Left ventricle myocardium inferior (tissue), 1 donor: ENCODE measurements around the gene ZNF205. TPM values are rescaled to one million over a fixed set of nuclear protein-coding genes. Genes with fewer than 3 reads are reported as not detected.
"Not testable (repeated sequence)": the region's sequence is repeated elsewhere in the genome, so short reads cannot be mapped to it uniquely, and the experiment has no call there.

ENCODE experiments used
- DNase-seq: peaks from one replicate; pipeline ENCODE4 v3.0.0-alpha.2; 2020
- H3K27ac ChIP-seq: fragments of 200-600 bp; replicated peaks from 2 replicates; pipeline ENCODE4 v1.8.0; 2021
- H3K27me3 ChIP-seq: fragments of 200-600 bp; 2 replicates; pipeline ENCODE4 v1.8.0; 2021; ENCODE audit warnings: low read depth
- H3K36me3 ChIP-seq: fragments of 200-600 bp; 2 replicates; pipeline ENCODE4 v1.8.0; 2021
- H3K4me1 ChIP-seq: fragments of 200-600 bp; 2 replicates; pipeline ENCODE4 v1.8.0; 2021
- H3K4me3 ChIP-seq: fragments of 200-600 bp; 2 replicates; pipeline ENCODE4 v1.8.0; 2021; ENCODE audit warnings: mild to moderate bottlenecking, moderate library complexity
- H3K9me3 ChIP-seq: fragments of 200-600 bp; replicated peaks from 2 replicates; pipeline ENCODE4 v1.8.0; 2021
- CTCF ChIP-seq: fragments of 200-600 bp; IDR thresholded peaks from 2 replicates; pipeline ENCODE4 v1.8.0; 2021; ENCODE audit warnings: antibody characterized with exemption, mild to moderate bottlenecking, borderline replicate concordance
- intact Hi-C: fragments of 100-400 bp; cut with micrococcal nuclease; formaldehyde crosslinking; loops from one replicate; pipeline ENCODE4 v1.11.0; 2022
- total RNA-seq: library from RNA; stranded (reverse); fragmentation: NEBNext Ultra II Directional; extraction: Animal tissue kit (Norgen Biotek cat#: 25700); gene quantifications from one replicate; pipeline ENCODE4 v1.2.1, GENCODE V29; 2021
- donor health status: DM: no; HTN: yes; CAD: no; lungs with severe emphysema.

ZNF205 gene
- total RNA-seq, 1 donor from 2014 or later, result 8.0 TPM

GRCh38 chr16:3068487-3068886 is 43.9 kb upstream of the ZNF205 start:
- no peaks in the 10 kb centered on the region for H3K9me3 ChIP-seq
- H3K27ac ChIP-seq, result no peak overlapping the region
- H3K4me1 ChIP-seq, result peaks cover 31% of the 10 kb centered on the region
- DNase-seq, result no peak
- no peak overlapping the region for H3K4me3 ChIP-seq
- H3K36me3 ChIP-seq, result peaks cover 9% of the 10 kb centered on the region
- TF ChIP-seq CTCF, result no peak
- intact Hi-C loops, result no loop called here
- H3K27me3 ChIP-seq, result no peaks in the 10 kb centered on the region

DNA sequence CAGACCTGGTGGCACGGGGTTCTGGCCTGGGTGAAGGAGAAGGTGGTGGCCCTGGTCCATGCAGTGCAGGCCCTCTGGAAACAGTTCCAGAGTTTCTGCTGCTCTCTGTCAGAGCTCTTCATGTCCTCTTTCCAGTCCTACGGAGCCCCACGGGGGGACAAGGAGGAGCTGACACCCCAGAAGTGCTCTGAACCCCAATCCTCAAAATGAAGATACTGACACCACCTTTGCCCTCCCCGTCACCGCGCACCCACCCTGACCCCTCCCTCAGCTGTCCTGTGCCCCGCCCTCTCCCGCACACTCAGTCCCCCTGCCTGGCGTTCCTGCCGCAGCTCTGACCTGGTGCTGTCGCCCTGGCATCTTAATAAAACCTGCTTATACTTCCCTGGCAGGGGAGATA is 43.2 kb upstream of the ZNF205 start:
- DNase-seq, H3K27me3 ChIP-seq, intact Hi-C loops, H3K9me3 ChIP-seq, H3K36me3 ChIP-seq, H3K4me3 ChIP-seq, H3K27ac ChIP-seq: not testable (repeated sequence)
- peaks cover 30% of the 10 kb centered on the region for H3K4me1 ChIP-seq

- H3K9me3 ChIP-seq, result no peaks in the 10 kb centered on the region
- H3K27ac ChIP-seq, result no peak overlapping the region
- no peak overlapping the region for H3K4me3 ChIP-seq
- TF ChIP-seq CTCF, result no peak
- intact Hi-C loops, result no loop called here
- DNase-seq, result no peak
- H3K36me3 ChIP-seq, result peaks cover 9% of the 10 kb centered on the region
- no peaks in the 10 kb centered on the region for H3K27me3 ChIP-seq
- H3K4me1 ChIP-seq, result peaks cover 25% of the 10 kb centered on the region
Observed at GRCh38 chr16:3070608-3071111, 41.7 kb upstream of the ZNF205 start.

DNA sequence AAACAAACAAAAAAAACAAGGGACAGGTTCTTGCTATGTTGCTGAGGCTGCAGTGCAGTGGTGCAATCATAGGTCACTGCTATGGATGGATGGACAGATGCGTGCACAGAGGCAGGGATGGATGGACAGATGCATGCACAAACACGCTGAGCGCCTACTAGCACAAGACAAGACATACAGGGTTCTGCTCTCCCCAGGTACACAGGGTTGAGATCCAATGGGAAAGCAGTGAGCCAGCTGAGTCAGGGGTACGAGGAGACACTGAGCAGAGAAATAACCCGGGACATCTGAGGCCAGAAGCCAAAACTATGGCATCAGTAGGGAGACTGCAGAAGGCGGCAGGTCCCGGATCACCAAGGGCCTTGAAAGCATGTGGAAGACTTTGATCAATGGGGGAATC is 40.7 kb upstream of the ZNF205 start:
- H3K36me3 ChIP-seq, result peaks cover 9% of the 10 kb centered on the region
- intact Hi-C loops, result no loop called here

DNA sequence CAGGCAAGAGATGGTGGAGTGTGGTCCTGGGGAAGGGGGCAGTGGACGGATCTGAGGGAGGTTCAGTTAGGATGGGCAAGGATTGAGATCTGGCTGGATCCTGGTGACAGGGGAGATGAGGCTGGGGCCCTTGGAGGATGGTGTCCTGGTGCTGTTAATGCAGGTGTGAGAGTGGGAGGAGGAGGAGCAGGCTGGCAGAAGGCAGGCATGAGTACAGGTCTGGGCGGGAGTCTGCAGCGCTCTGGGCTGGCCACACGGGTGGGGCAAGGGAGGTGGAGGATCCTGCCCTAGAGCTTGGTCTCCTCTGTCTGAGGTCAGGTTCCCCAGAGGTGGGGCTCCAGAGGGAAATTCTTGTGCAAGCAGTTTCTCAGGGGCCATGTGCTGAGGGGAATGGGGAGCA is 40.2 kb upstream of the ZNF205 start:
- H3K36me3 ChIP-seq, H3K27ac ChIP-seq, intact Hi-C loops, H3K4me3 ChIP-seq, H3K9me3 ChIP-seq, DNase-seq, H3K27me3 ChIP-seq: not testable (repeated sequence)
- peaks cover 24% of the 10 kb centered on the region for H3K4me1 ChIP-seq

More for the DNA sequence above, 40.7 kb upstream of the ZNF205 start:
- Histone ChIP-seq H3K9me3 (no peaks in the 10 kb centered on the region), H3K27me3 (no peaks in the 10 kb centered on the region), H3K4me1 (peaks cover 25% of the 10 kb centered on the region), H3K4me3 (no peak overlapping the region), H3K27ac (no peak overlapping the region)
- TF ChIP-seq CTCF, result no peak
- no peak for DNase-seq

DNA sequence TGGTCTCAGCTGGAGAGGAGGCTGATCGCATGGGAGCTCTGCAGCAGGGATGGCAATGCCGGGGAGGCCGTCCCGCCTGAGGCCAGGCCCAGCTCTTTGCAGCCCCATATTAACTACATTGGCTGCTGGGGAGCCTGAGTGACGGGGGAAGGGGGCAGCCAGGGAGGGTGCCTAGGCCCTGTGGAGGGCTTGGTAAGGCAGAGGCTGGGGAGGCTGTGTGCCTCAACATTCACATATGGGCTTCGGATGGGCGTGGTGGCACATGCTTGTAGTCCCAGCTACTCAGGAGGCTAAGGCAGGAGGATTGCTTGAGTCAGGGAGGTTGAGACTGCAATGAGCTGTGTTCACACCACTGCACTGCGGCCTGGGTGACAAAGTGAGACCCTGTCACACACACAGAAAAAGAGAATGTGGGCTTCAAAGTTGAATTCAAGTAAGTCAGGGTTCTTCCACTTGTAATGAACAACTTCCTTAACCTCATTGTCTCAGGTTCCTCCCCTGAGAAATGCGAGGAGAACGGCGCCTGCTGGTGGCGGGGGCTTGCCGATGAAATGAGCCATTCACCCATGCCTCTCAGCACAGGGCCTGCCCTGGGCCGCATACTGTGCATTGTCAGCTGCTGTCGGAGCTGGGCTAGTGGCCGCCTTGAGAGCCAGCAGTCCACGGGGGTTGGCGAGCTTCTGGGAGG is 39.7 kb upstream of the ZNF205 start:
- Histone ChIP-seq H3K4me1 (peaks cover 19% of the 10 kb centered on the region), H3K36me3 (peaks cover 12% of the 10 kb centered on the region)
- H3K4me3 ChIP-seq, H3K27ac ChIP-seq, DNase-seq, H3K9me3 ChIP-seq, H3K27me3 ChIP-seq, intact Hi-C loops: not testable (repeated sequence)

DNA sequence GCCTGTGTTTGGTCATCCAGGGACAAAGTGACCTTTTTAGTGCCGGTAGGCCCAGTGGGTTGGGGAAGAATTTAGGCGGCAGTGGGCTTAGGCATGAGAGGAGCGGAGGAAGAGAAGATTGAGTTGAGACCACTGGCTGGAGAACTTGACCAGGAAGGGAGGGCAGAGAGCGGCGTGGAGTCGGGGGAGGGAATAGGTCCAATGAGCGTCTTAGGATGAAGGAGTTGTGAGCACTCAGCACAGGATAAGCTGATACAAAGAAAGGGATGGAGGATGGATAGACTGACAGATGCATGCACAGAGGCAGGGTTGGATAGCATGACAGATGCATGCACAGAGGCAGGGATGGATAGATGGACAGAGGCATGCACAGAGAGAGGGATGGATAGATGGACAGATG is 38.9 kb upstream of the ZNF205 start:
- Histone ChIP-seq H3K36me3 (peaks cover 5% of the 10 kb centered on the region), H3K27ac (no peak overlapping the region), H3K4me3 (no peak overlapping the region), H3K27me3 (no peaks in the 10 kb centered on the region), H3K9me3 (no peaks in the 10 kb centered on the region), H3K4me1 (peaks cover 12% of the 10 kb centered on the region)
- intact Hi-C loops, result no loop called here
- TF ChIP-seq CTCF, result no peak
- DNase-seq, result no peak
